ENCODE data around the gene EPDR1.
"Not testable (repeated sequence)": the region's sequence is repeated elsewhere in the genome, so short reads cannot be mapped to it uniquely, and the experiment has no call there.

EPDR1 gene

DNA sequence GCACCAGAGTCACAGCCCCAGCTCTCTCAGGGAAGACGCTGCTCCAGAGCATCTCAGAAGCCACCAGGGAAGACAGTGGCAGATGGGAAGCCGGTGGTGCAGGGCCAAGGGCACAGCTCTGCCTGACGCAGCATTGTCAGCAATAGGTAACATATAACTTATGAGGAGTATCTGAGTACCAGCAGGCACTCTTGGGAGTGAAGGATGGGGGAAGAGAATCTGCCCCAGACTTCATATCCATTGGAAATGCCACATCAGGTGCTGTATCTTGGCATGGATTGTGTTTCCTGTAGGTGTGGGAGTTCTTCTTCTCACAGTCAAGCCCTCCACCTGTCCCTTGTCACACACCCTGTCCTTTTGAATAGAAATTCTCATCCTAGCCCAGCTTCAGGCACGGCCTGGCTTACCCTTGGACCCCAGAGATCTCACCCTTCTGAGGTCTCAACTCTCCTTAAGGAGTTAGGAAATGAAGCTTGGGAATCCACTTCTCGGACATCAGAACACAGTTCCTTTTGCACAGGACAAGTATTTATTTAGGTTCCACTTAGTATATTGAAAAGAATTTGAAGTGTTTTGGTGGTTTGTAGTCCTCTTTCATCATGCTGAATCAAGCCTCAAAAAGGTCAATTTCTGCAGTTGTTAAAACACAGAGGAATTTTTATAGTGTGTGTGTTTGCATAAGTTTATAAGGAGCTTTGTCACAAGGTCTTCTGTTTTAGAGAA lies 9.9 kb downstream of the EPDR1 start:
- no peak for DNase-seq

DNA sequence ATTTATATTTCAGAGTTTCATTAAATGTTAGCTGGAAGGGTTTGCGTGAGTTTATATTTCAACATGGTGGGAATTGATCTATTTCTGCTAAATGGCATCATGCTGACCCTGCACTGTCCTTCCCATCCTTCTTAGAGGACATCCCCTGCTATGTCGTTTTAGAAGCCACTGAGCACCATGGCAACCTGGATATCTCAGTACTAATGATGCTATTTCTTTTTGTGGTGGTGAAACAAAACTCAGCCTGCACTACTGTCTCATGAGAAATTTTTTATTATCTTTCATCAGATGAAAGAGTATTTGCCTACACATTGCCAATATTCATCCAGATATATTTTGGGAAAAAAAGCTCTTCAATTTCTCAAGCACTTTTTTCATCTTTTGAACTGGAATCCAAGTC lies 12.1 kb downstream of the EPDR1 start:
- no peak for DNase-seq

DNA sequence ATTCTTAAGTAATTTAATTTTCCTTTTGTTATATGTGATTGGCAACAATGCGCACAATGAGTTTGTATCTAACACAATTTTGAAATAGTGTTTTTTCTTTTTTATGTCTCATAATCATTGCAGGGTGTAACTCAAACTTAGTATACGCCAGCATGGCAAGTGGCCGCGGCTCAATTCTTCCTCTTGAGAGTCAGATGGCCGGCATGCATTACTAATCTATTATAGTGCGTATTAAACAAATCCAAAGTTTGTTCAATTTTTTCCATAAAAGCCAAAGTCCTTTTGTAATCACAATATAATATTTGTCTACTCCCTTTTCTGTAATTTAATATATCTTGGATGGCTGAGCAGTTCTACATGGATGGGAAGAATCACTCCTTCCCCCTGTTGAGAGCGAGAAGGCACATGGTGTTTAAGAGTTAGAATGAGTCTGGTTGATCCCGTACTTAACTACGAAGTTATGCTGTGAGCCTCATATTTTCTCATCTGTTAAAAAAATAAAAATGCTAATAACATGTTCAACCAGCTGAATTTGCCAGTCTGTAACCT lies 12.7 kb downstream of the EPDR1 start:
- no peak for DNase-seq

DNA sequence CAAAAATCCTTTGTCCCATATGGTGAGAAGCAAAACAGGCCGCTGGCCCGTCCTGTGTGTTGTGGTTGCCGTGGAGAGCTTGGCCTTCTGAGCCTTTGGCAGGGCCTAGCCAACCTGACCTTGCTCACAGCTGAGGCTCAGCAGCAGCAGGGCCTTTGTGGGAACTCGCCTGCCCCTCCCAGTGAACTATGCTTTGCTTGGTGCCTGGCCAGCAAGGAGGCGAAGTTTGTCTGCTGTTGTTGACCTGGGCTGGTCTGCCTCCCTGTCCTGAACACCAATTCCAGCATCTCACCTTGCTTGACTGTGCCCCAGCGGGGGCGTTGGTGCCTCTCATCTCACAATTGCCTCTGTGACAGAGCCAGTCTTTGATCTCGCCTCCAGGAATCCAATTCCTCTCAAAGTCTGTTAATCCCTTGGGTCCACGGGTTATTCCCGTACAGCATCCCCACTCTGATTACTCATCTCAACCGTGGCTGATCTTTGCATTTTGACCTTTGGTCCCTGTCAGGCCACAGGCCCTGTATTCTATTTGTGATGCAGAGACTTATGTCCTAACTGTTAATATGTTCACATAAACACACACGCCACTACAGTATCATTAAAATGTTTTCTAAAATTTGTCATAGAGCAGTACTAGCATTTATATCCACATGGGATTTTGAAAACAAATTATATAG lies 22.6 kb downstream of the EPDR1 start:
- DNase-seq = no peak

DNA sequence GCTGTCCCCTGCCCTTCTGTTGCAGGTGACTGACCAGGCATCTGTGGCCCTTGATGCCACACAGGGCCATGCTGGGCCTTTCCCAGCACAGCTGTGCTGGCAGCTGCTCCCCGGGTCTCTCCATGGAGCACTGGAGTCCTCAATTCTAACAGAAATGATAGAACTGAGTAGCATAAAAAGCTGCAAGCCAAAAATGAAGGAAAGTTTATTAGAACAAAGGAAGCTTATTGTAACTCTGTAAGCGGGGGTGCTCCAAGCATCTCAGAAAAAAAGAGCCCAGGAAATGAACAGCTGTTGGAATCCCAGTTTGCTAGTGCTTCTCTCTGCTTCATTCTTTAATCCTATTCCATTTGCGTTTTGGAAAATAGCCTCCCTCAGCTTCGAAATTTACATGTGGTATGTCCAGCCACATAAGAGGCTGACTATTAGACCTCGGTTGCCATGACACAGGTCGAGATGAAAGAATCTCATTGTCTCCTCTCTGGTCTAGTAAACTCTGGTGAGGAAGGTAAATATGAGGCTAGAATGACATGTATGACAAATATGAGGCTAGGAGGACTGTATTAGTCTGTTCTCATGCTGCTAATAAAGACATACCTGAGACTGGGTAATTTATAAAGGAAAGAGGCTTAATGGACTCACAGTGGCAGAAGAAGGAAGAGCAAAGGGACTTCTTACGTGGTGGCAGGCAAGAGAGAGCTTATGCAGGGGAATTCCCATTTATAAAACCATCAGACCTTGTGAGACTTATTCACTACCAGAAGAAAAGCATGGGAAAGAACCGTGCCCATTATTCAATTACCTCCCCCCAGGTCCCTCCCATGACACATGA lies 23.7 kb downstream of the EPDR1 start:
- DNase-seq = no peak

DNA sequence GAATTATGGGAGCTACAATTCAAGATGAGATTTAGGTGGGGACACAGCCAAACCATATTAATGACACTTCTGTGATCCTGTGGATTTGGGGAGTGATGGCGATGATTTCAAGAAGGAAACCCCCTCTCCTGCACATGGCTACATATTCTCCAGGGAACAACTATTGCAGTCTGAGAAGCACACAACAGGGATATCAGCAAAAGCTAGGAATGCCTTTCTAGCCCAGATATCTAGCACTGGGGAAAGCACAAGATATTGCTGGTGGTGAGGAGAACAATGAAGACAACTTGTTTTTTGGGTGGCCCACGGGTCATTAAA lies 24.3 kb downstream of the EPDR1 start:
- DNase-seq = no peak

DNA sequence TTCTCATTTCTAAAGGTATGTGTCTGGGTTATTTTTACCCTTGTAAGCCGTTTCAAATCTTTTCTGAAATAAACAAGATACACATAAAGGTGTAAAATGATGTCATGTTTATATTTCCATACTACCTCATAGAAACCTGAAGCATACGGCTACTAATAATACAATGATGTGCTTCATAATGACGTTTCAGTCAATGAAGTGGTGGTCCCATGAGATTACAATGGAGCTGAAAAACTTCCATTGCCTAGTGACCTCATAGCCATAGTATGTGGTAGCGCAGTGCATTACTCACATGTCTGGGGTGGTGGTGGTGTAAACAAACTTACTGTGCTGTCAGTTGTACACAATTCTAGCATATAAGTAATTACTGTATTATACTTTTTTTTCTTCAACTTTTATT lies 24.9 kb downstream of the EPDR1 start:
- no peak for DNase-seq

DNA sequence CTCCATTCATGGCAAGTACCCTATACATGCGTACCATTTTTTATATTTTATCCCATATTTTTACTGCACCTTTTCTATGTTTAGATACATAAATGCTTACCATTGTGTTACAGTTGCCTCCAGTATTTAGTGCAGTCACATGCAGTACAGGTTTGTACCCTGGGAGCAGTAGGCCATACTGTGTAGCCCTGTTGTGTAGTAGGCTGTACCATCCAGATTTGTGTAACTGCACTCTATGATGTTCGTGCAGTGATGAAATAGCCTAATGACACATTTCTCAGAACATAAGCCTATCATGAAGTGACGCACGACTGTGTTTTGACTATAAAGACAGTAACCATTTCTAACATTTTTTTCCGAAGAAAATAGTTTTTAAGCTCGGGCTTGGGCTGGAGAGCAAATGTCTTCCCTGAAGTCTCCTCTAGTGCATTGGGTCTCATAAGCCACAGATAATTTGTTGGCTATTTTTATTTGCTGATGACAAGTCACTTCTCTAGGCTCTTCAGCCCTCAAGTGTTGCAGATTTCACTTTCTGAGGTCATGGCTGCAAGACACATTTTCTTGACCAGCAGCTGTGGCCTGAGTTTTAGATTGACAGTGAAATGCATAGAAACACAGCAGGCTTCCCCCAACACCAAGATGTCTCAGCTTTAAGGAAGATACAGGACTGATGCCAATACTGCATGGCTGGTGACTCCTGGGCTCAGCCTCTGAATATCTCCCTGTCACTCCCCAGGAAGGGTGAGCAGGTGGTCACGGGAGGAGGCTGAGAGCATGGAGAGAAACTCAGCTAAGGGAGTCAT lies 26.9 kb downstream of the EPDR1 start:
- DNase-seq = no peak

DNA sequence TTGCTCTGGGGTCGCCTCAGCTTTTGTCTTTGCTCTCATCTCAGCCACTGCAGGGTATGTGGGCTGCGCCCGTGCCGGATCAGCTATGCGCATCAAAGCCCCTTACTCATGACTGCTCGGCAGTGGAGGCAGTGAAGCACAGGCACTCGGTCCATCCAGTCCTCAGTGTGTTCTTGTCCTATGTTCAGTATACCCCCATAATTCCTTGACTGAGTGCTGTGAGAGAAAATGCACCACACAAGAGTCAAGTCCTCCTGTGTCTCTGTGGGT lies 27.4 kb downstream of the EPDR1 start:
- no peak for DNase-seq

DNA sequence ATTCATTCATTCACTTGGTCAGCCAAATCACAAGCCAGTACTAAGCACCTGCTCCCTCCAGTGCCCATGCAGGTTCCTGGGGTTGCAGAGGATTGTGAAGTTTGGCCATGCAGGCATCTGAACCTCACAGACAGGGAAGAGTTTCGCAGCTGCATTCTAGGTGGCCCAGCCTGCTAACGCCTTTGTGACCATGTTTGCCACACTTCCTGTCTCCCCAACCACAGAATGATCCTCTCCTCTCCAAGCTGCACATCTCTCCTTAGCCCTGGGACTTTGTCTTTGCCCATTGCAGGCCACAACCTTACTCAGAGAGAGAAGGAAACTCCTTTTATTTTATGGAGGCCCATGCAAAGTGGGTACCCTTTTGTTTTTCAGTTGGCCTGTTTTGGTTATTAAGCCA lies 31.8 kb downstream of the EPDR1 start:
- DNase-seq = no peak

DNA sequence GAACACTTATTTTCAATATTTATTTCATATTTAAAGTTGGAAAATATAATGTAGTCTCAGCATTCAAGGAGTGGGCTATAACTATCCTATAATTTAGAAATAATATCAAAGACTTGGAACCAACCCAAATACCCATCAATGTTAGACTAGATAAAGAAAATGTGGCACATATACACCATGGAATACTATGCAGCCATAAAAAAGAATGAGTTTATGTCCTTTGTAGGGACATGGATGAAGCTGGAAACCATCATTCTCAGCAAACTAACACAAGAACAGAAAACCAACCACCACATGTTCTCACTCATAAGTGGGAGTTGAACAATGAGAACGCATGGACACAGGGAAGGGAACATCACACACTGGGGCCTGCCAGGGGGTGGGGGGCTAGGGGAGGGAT lies 33.8 kb downstream of the EPDR1 start:
- DNase-seq = not testable (repeated sequence)

DNA sequence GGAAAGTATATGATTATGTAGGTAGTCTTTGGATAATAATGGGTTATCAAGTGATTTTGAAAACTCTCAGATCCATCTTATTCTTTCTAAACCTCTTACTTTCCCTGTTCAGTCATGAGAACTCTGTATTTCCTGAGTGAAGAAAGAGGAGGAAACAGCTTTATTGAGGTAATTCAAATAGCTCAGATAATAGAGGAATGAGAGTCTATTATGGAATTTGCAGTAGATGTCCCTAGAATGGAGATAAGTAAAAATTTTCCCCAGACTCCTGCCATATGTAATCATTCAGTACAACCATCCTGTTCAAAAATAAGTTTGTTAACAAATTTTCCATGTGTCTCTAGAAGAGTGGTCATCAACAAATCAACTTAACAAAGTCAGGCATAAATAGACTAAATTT lies 36.4 kb downstream of the EPDR1 start:
- DNase-seq = no peak

DNA sequence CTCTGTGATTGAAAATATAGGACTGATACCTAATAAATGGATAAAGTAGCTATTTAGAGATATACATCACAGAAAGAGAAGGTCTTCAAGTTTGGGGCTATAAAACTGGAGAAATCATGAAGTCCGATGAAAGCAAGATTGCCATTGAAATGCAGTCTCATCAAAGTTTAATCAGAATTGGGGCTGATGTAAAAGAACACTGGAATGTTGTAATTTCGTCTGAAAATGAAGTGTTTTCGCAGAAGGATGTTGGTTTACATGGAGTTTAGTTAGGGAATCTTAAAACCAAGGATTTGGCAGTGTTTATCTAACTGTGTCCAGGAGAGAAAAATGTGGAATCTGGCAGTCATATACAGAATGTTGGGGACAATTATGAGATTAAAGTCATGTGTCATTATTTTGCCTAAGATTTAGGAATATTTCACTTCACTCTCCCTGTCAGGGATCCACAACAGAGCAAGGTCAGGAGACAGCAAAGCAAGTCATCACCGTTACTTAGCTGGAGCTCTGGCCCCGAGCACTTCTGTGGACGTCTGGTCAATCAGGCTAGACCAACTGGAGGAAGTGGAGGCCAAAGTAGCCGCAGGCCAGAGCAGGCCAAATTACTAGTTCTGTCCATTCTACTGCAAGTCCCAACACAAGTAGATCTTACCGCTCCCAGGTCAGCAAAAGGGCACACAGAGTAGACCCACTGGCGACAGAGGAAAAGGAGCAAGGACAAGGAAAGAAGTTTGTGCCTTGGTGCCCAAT lies 37.0 kb downstream of the EPDR1 start:
- DNase-seq = no peak

DNA sequence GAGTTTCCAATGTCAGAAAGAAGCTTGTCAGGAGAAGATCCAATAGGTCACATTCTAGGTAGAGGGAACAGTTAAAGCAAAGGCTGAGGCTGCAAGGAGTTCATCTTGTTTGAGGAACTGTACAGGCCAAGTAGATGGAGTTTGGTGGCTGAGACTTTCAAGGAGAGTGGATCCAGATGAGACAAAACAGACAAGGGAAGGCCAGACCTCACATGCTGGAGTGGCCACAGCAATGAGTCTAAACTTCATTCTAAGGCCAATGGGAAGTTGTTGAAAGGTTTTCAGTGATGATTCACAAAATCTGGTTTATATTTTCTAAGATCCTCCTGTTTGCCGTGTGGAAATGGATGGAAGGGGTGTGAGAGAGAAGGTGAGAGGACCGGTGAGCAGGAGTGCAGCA lies 40.0 kb downstream of the EPDR1 start:
- DNase-seq = no peak

DNA sequence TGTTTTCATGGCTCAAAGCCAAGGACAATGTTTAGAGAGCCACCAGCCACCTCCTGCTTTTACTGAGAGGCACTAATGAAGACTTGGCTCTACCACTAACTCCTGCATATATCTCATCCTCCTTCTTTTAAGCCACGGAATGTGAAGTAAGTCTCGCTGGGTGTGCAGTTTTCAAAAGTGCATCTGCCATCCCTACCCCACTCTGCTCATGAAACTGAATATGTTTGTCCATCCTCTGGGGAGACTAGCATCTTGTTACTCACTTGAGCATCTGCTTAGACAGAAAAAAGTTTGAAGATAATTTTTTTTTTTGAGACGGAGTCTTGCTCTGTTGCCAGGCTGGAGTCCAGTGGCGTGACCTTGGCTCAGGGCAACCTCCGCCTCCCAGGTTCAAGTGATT lies 40.8 kb downstream of the EPDR1 start:
- DNase-seq = no peak

DNA sequence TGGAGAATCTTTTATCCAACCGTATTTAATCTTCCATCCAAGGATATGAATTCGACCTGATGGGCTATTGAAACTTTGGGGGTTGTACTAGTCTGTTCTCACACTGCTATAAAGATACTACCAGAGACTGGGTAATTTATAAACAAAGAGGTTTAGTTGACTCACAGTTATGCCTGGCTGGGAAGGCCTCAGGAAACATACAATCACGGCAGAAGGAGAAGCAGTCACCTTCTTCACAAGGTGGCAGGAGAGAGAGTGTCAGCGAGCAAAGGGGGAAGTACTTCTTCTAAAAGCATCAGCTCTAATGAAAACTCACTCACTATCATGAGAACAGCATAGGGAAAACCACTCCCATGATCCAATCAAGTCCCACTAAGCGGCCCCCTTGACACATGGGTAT lies 43.8 kb downstream of the EPDR1 start:
- no peak for DNase-seq

DNA sequence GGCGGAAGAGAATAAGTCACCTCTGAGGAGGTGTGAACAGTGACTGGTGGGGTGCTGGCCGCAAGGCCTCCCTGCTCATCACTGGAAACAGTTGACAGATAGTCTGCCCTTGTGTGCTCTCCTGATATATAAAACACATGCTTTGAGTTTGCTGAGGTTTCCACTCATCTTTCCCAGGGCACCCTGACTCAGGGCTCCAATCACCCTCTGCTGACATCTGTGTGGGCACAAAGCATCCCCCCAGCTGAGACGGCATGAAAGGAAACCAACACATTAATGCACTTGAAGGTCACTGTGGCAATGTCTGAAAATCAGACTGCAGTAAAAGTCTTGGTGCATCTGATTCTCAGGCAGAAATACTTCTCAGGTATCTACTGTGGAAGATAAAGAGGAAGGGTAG lies 49.8 kb downstream of the EPDR1 start:
- no peak for DNase-seq

DNA sequence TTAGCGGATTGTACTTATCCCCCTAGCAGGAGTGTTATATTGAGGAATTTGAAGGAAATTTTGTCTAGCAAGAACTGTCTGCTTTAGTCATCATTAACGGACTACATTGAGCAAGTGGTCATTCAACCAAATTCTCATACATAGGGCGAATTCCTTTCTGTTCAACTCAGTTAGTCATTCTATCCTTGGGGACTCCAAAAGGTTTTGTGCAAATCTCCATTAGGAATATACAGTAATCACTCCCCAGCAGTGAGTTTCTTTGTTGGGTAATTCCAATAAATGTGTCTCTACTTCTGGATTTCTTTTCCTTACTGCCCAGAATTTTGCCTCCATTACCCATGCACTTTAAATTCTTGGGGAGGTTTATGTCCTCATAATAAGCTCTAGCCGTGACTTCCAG lies 51.1 kb downstream of the EPDR1 start:
- no peak for DNase-seq

DNA sequence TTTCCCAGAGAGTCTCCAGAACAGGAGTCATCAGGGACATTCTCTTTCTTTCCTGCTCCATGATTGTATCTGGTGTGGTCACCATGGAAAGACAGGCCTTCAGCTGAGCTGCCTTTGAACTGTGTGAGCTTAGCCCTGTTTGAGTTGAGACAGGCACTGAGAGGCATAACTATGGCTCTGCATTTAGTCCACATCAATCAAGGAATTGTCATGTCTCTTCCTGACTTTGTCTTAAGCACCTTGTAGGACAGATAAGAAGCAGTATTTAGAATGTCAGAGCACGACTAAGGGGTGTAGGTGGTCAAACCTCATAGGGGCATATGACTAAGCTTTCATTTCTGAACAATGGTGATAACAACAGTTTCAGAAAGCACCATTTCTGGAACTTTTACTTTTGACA lies 53.5 kb downstream of the EPDR1 start:
- no peak for DNase-seq

DNA sequence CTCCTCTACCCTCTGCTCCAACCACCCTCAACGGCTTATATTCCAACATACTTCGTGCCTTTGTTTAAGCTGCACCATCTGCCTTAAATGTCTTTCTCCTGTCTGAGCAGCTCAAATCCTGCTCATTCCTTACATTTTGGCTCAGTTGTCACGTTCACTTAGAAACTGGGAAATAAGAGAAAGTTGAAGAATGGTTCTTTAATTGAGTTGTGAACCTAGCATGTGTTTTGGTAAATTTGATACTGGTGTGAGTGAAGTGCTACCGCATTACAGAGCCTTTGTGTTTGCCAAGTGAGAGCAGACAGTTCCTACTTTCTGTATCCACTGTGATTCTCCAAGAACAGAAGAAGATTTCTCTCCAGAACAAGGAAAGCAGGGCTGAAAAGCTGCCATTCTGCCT lies 54.3 kb downstream of the EPDR1 start:
- DNase-seq = no peak

DNA sequence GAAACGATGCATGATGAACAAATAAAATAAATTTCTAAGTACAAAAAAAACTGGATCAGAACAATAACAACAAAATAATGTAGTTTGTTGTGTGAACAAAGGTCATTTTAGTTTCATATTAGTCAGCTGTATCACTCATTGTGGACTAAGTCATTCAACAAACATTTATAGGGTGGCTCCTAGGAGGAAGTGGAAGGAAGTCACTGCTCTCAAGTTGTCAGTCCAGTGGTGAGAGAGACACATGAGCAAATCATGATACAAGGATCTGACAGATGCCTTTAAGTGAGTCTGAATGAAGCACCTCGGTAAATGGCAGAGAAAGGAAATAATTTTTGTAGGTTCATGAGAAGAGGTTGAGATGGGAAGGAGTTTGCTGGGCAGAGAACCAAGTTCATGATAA lies 56.8 kb downstream of the EPDR1 start:
- no peak for DNase-seq

DNA sequence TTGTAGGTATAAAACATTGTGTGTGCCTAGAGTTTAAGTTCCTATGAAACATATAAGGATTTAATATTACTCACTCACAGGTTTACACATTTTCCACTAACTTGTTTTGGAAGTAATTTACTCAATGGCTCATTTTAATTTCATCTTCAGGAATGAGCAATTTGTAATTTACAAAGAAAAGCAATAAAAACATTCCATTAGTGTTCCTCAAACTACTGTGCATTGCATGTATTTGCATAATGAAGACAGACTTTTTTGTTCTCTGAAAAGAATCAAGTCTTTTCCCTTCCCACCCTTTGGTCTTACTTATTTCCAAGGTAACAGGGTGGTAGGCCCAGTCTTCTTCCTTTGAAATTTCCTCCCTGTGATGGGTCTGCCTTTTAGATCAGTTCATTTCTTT lies 61.2 kb downstream of the EPDR1 start:
- no peak for DNase-seq

DNA sequence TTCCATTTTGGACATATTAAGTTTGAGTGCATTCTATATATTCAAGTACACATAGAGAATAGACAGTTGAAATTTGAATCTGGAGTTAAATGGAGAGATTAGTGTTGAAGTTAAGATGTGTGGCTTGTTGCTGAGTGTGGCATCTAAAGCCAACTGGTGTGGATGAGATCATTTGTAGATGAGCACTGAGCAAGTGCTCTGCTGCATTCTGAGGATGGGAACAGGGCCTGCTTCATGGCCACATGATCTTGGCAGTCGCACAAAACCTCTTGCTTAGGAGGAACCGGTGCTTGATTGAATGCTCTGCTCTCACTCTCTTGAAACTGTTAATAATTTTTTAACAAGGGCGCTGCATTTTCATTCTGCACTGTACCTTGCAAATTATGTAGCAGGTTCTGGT lies 62.0 kb downstream of the EPDR1 start:
- no peak for DNase-seq
